Spleen (tissue), 11 donors: Measurements from ENCODE around the gene TSC22D2. TPM values are rescaled to one million over a fixed set of nuclear protein-coding genes. Genes with fewer than 3 reads are reported as not detected.

Experiments
- DNase-seq: peaks from one replicate; pipeline ENCODE4 v3.0.0-alpha.2; 2020
- H3K27ac ChIP-seq, 8 donors: fragments of 200-600 bp; sonication (generic) in 7 of 8; 1 replicate in 4 of 8; 2 replicates in 4 of 8; pipeline versions ENCODE4 v1.5.0 to v1.8.0; 2016 to 2021; ENCODE audit warnings: inconsistent platforms in 4 of 8, mild to moderate bottlenecking in 4 of 8, moderate library complexity in 1 of 8
- H3K27me3 ChIP-seq, 7 donors: fragments of 200-600 bp; sonication (generic) in 6 of 7; replicated peaks in 1 of 7; 1 replicate in 4 of 7; 2 replicates in 3 of 7; pipeline versions ENCODE4 v1.5.0 to v1.8.0; 2016 to 2021; ENCODE audit warnings: inconsistent platforms in 3 of 7, mild to moderate bottlenecking in 1 of 7
- H3K36me3 ChIP-seq, 6 donors: fragments of 200-600 bp; sonication (generic) in 5 of 6; 1 replicate in 4 of 6; 2 replicates in 2 of 6; pipeline versions ENCODE4 v1.5.0 to v1.8.0; 2016 to 2021; ENCODE audit warnings: inconsistent platforms in 2 of 6
- H3K4me1 ChIP-seq, 6 donors: fragments of 200-600 bp; sonication (generic) in 5 of 6; 1 replicate in 3 of 6; 2 replicates in 3 of 6; pipeline versions ENCODE4 v1.5.0 to v1.8.0; 2016 to 2021; ENCODE audit warnings: inconsistent platforms in 3 of 6
- H3K4me3 ChIP-seq, 8 donors: fragments of 200-600 bp; sonication (generic) in 7 of 8; 1 replicate in 4 of 8; 2 replicates in 4 of 8; pipeline versions ENCODE4 v1.5.0 to v1.8.0; 2016 to 2021; ENCODE audit warnings: inconsistent platforms in 4 of 8, mild to moderate bottlenecking in 4 of 8, moderate library complexity in 2 of 8
- H3K9me3 ChIP-seq, 8 donors: fragments of 200-600 bp; sonication (generic) in 7 of 8; 1 replicate in 4 of 8; 2 replicates in 4 of 8; pipeline versions ENCODE4 v1.5.0 to v1.8.0; 2016 to 2021; ENCODE audit warnings: inconsistent platforms in 4 of 8
- POLR2A ChIP-seq, 3 donors: fragments of 450-650 bp; IDR thresholded peaks; one replicate each; pipeline ENCODE4 v1.5.1; 2017; ENCODE audit warnings: antibody characterized with exemption in 3 of 3, mild to moderate bottlenecking in 1 of 3
- POLR2AphosphoS5 ChIP-seq, 3 donors: sonication (generic); formaldehyde crosslinking; IDR thresholded peaks; one replicate each; pipeline ENCODE4 v1.5.1; 2017; ENCODE audit warnings: antibody characterized with exemption in 3 of 3
- WGBS, 5 donors: extraction: QIAGEN DNeasy Blood & Tissue Kit in 3 of 5; methylation state at CpG; one replicate each; pipeline versions ENCODE4 v1.1.5 to v1.1.7; 2013 to 2018; 5-methylcytosine and 5-hydroxymethylcytosine counted together
- intact Hi-C: fragments of 100-400 bp; cut with DNase I; formaldehyde crosslinking; loops from one replicate; pipeline ENCODE4 v1.15.0; 2023; ENCODE audit warnings: low total_unique reads
- polyA plus RNA-seq, 3 donors: library from polyadenylated mRNA; stranded (reverse); fragments of 200-250 nt; gene quantifications; one replicate each; pipeline ENCODE4 v1.2.1, GENCODE V29; 2013
- total RNA-seq, 7 donors: library from RNA; depleted of rRNA in 3 of 7; stranded (reverse); fragments of >200 nt in 3 of 7; fragmentation: NEBNext Ultra II Directional in 4 of 7; extraction: Animal tissue kit (Norgen Biotek cat#: 25700) in 4 of 7; gene quantifications; one replicate each; pipeline versions ENCODE4 v1.1.0 to v1.2.1, GENCODE V29; 2016 to 2021
- TF ChIP-seq, protein P1 (sequence below), 11 experiments: fragments of 200-600 bp in 7 of 11; fragments of 450-650 bp in 4 of 11; sonication (generic) in 4 of 11; IDR thresholded peaks in 8 of 11; conservative IDR thresholded peaks in 3 of 11; 1 replicate in 7 of 11; 2 replicates in 4 of 11; pipeline versions ENCODE4 v1.4.0 to v1.8.0; 2016 to 2021; ENCODE audit warnings: antibody characterized with exemption in 11 of 11, inconsistent platforms in 4 of 11, mild to moderate bottlenecking in 1 of 11
- donor health status: healthy with polysubstance abuse.
- donor health status: DM: no; HTN: no; CAD: no; lungs with moderate emphysema.
- donor health status: DM: no; HTN: no; CAD: no.
- donor health status: Bipolar disorder and iron deficiency.
- donor health status: healthy.
- donor health status: DM: no; HTN: no; CAD: no.
- donor health status: DM: yes; HTN: yes; CAD: no.

The TSC22D2 gene
- total and polyA plus RNA-seq, 10 donors, result 8.4 to 34.8 (median 26.2) TPM

DNA sequence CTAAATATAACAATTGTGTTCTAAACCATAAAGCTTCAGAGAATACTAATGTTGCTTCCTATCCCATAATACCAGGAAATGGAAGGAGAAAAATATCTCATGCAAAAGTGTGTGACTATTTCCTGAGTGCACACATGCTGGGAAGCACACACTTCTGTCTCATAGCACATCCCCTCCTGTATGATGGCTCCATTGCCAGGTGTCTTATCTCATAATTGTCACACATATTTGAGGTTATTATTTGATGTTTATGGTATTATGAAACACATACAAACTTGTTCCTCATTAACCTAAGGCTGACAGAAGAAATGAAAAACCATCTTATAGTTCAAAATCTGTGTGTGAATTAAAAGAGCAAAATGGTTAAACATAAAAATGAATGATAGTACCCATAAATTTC, 72.8 kb downstream of the TSC22D2 start:
- no peaks in the 10 kb centered on the region for H3K36me3 ChIP-seq
- intact Hi-C loops, result no loop called here
- no peak overlapping the region for H3K4me3 ChIP-seq
- no peaks in the 10 kb centered on the region for H3K27me3 ChIP-seq
- TF ChIP-seq, protein P1, sequence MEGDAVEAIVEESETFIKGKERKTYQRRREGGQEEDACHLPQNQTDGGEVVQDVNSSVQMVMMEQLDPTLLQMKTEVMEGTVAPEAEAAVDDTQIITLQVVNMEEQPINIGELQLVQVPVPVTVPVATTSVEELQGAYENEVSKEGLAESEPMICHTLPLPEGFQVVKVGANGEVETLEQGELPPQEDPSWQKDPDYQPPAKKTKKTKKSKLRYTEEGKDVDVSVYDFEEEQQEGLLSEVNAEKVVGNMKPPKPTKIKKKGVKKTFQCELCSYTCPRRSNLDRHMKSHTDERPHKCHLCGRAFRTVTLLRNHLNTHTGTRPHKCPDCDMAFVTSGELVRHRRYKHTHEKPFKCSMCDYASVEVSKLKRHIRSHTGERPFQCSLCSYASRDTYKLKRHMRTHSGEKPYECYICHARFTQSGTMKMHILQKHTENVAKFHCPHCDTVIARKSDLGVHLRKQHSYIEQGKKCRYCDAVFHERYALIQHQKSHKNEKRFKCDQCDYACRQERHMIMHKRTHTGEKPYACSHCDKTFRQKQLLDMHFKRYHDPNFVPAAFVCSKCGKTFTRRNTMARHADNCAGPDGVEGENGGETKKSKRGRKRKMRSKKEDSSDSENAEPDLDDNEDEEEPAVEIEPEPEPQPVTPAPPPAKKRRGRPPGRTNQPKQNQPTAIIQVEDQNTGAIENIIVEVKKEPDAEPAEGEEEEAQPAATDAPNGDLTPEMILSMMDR (IDR thresholded peaks at IDR 0.05 in 8 of 11, conservative IDR thresholded peaks at IDR 0.05 in 3 of 11), result no peak
- TF ChIP-seq POLR2AphosphoS5 (IDR thresholded peaks at IDR 0.05) (no peak), POLR2A (IDR thresholded peaks at IDR 0.05) (no peak)
- peaks cover 0 to 52% (median 47%) of the 10 kb centered on the region in 8 donors for H3K9me3 ChIP-seq
- no peaks in the 10 kb centered on the region for H3K4me1 ChIP-seq
- no peak for DNase-seq
- no peak overlapping the region for H3K27ac ChIP-seq

DNA sequence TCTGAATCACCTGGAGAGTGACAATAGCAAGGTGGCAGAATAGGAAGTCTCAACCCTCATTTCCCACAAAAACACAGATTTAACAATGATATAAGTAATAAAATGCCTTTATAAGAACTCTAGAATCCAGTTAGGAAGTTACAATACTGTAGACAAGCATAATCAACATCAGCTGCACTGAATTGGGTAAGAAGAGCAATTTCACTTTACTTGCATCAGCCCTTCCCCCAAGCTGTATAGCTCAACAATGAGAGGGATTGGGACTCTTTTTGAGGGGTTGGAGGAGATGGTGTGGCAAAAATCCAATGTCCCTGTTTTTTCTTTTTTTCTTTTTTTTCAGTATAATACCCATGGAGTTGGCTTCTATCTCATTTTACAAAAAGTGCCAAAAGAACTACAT, 75.1 kb downstream of the TSC22D2 start:
- Histone ChIP-seq H3K9me3 (peaks cover 0 to 56% (median 48%) of the 10 kb centered on the region in 8 donors), H3K4me3 (no peak overlapping the region), H3K27ac (no peak overlapping the region), H3K36me3 (no peaks in the 10 kb centered on the region), H3K4me1 (no peaks in the 10 kb centered on the region), H3K27me3 (no peaks in the 10 kb centered on the region)
- intact Hi-C loops, result no loop called here
- TF ChIP-seq POLR2A (IDR thresholded peaks at IDR 0.05) (no peak), POLR2AphosphoS5 (IDR thresholded peaks at IDR 0.05) (no peak)
- TF ChIP-seq, protein P1 (IDR thresholded peaks at IDR 0.05 in 8 of 11, conservative IDR thresholded peaks at IDR 0.05 in 3 of 11), result no peak
- no peak for DNase-seq

DNA sequence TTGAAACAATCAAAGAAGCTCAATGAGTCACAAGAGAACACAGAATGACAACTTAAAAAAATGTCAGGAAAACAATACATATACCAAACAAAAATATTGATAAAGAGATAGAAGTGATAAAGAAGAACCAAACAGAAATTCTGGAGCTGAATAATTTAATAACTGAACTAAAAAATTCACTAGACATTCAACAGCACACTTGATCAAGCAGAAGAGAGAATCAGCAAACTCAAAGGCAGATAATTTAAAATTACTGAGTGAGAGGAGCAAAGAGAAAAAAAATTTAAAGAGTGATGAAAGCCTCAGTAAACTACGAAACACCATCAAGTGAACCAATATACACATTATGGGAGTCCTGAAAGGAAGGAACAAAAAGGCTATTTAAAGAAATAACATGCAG, 76.3 kb downstream of the TSC22D2 start:
- Histone ChIP-seq H3K27me3 (no peaks in the 10 kb centered on the region), H3K9me3 (peaks cover 0 to 55% (median 42%) of the 10 kb centered on the region in 8 donors), H3K36me3 (no peaks in the 10 kb centered on the region), H3K4me3 (no peak overlapping the region), H3K4me1 (no peaks in the 10 kb centered on the region), H3K27ac (no peak overlapping the region)
- 90 to 100% (median 95%) methylated on average over 1 of the region's 1 CpG for WGBS, 5 donors
- TF ChIP-seq POLR2AphosphoS5 (IDR thresholded peaks at IDR 0.05) (no peak), POLR2A (IDR thresholded peaks at IDR 0.05) (no peak)
- TF ChIP-seq, protein P1 (IDR thresholded peaks at IDR 0.05 in 8 of 11, conservative IDR thresholded peaks at IDR 0.05 in 3 of 11), result no peak
- intact Hi-C loops, result no loop called here
- no peak for DNase-seq

DNA sequence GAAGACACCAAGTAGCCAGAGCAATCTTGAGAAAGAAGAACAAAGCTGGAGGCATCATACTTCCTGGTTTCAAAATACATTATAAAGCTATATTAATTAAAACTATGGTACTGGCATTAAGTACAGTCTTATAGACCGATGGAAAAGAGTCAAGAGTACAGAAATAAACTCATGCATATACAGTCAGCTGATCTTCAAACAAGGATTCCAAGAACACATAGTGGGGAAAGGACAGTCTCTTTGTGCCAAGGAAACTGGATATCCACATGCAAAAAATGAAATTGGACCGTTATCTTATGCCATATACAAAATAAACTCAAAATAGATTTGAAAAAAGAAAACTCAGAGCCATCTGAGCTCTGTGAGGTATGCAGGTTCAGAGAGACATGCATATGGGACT, 80.8 kb downstream of the TSC22D2 start:
- 83 to 99% (median 92%) methylated on average over 2 of the region's 2 CpGs for WGBS, 5 donors
- Histone ChIP-seq H3K27ac (no peak overlapping the region), H3K36me3 (no peaks in the 10 kb centered on the region), H3K4me3 (no peak overlapping the region), H3K4me1 (no peaks in the 10 kb centered on the region), H3K27me3 (no peaks in the 10 kb centered on the region), H3K9me3 (peaks cover 0 to 46% (median 35%) of the 10 kb centered on the region in 8 donors)
- intact Hi-C loops, result no loop called here
- TF ChIP-seq POLR2A (IDR thresholded peaks at IDR 0.05) (no peak), POLR2AphosphoS5 (IDR thresholded peaks at IDR 0.05) (no peak)
- TF ChIP-seq, protein P1 (IDR thresholded peaks at IDR 0.05 in 8 of 11, conservative IDR thresholded peaks at IDR 0.05 in 3 of 11), result no peak
- DNase-seq, result no peak
